Measurements from ENCODE around the gene DCC. TPM values are rescaled to one million over a fixed set of nuclear protein-coding genes. Genes with fewer than 3 reads are reported as not detected.

Gene DCC
- total and polyA plus RNA-seq, 3 donors from 2014 or later, result 7.9 to 42.1 (median 24.5) TPM

DNA sequence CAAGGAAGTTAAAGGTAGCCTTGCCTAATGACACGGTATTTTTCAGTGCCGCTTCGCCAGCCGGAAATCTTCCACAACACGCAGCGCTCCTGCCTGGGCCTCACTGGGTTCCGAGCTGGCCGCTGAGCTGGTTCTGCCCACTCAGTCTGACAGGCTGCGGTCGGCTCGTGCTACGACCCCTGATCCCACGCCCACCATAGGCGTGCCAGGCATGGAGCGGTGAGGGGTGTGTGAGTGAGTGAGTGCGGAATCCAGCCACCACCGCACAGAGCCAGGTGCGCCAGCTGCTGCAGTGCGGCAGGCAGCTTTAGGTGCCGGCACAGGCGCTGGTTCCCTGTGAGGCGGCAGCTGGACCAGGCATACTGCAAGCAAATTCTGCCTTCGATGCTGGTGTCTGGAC, 407.9 kb downstream of the DCC start:
- no peaks in the 10 kb centered on the region for H3K9me3 ChIP-seq
- no peaks in the 10 kb centered on the region for H3K4me1 ChIP-seq
- peak overlapping the region in 1 of 2 donors; percentile 6 for H3K4me3 ChIP-seq
- no peak for TF ChIP-seq POLR2A (IDR thresholded peaks at IDR 0.05)
- TF ChIP-seq, protein P1, sequence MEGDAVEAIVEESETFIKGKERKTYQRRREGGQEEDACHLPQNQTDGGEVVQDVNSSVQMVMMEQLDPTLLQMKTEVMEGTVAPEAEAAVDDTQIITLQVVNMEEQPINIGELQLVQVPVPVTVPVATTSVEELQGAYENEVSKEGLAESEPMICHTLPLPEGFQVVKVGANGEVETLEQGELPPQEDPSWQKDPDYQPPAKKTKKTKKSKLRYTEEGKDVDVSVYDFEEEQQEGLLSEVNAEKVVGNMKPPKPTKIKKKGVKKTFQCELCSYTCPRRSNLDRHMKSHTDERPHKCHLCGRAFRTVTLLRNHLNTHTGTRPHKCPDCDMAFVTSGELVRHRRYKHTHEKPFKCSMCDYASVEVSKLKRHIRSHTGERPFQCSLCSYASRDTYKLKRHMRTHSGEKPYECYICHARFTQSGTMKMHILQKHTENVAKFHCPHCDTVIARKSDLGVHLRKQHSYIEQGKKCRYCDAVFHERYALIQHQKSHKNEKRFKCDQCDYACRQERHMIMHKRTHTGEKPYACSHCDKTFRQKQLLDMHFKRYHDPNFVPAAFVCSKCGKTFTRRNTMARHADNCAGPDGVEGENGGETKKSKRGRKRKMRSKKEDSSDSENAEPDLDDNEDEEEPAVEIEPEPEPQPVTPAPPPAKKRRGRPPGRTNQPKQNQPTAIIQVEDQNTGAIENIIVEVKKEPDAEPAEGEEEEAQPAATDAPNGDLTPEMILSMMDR (IDR thresholded peaks at IDR 0.05), result no peak
- no peaks in the 10 kb centered on the region for H3K27me3 ChIP-seq
- no peak overlapping the region for H3K27ac ChIP-seq
- WGBS, 2 donors, result 76 to 80% methylated on average over 10 to 23 of the region's 23 CpGs
- intact Hi-C loops (cut with DNase I; ENCODE audit: low total_unique reads), result no loop called here
- H3K36me3 ChIP-seq (ENCODE audit: low read depth, missing control alignments), result no peaks in the 10 kb centered on the region
- no peak for DNase-seq

DNA sequence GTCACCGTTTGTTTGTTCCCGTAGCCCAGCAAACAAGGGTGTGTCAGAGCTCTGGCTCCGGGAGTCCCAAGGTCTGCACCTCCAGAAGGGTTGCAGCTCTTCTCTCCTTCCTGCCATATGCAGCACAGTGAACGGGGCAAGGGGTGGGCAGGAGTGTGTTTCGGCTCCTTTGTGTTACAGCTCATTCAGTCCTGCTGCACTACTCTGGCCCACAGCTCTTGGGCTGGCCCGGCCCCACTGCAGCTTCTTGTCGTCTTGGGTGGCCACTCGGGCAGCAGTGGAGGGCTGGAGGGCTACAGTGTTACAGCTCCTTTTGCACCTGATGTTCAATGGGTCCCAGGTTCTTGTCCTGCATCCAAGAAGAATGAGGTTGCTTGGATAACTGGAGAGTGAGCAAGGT, 408.3 kb downstream of the DCC start:
- Histone ChIP-seq H3K36me3 (ENCODE audit: low read depth, missing control alignments) (no peaks in the 10 kb centered on the region), H3K9me3 (no peaks in the 10 kb centered on the region), H3K4me1 (no peaks in the 10 kb centered on the region), H3K4me3 (peak overlapping the region in 1 of 2 donors; percentile 6), H3K27me3 (no peaks in the 10 kb centered on the region), H3K27ac (no peak overlapping the region)
- intact Hi-C loops (cut with DNase I; ENCODE audit: low total_unique reads), result no loop called here
- no peak for TF ChIP-seq POLR2A (IDR thresholded peaks at IDR 0.05)
- TF ChIP-seq, protein P1 (IDR thresholded peaks at IDR 0.05), result no peak
- 53 to 67% methylated on average over 5 to 8 of the region's 8 CpGs for WGBS, 2 donors
- DNase-seq, result no peak

DNA sequence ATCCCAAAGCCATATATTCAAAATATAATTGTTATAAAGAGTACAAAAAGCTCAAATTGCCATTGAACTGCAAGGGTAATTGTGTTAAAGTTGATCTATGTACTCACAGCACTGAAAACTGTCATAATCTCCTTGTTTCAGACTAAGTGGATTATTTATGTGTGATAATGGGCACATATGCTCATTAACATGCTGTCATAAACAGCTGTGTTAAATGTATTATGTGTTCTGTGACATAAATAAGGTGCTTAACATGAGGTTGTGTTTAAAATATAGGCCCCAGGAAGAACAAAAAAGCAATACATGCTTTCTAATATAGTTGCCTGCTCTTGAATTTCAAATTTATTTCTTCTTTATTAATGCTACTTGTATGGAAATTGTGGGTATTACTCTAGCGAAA, 409.5 kb downstream of the DCC start:
- Histone ChIP-seq H3K4me1 (no peaks in the 10 kb centered on the region), H3K4me3 (no peak overlapping the region), H3K27me3 (no peaks in the 10 kb centered on the region), H3K9me3 (no peaks in the 10 kb centered on the region), H3K36me3 (ENCODE audit: low read depth, missing control alignments) (no peaks in the 10 kb centered on the region), H3K27ac (no peak overlapping the region)
- 33 to 85% methylated on average over 1 of the region's 1 CpG for WGBS, 2 donors
- no peak for DNase-seq
- intact Hi-C loops (cut with DNase I; ENCODE audit: low total_unique reads), result no loop called here
- TF ChIP-seq, protein P1 (IDR thresholded peaks at IDR 0.05), result no peak
- TF ChIP-seq POLR2A (IDR thresholded peaks at IDR 0.05), result no peak

DNA sequence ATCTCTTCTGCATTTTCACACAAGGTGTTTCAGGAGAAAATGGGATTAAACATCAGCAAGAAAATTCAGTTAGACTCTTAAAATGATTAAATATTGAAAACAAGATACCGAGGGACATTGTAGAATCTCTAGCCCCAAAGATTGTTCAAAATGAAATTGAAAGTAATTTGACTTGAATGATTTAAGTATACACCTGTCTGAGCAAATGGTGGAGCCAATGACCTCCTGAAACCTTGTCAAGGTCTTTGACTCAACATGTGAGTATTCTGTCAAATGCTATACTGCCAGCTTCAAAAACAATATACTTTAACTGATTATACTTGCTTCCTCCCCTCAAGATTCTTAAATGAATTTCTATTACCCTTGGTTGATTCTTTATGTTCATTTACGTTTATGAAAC, 411.0 kb downstream of the DCC start:
- intact Hi-C loops (cut with DNase I; ENCODE audit: low total_unique reads), result no loop called here
- H3K27me3 ChIP-seq, result no peaks in the 10 kb centered on the region
- H3K4me3 ChIP-seq, result no peak overlapping the region
- DNase-seq, result no peak
- 70 to 85% methylated on average over 2 of the region's 2 CpGs for WGBS, 2 donors
- H3K4me1 ChIP-seq, result no peaks in the 10 kb centered on the region
- H3K36me3 ChIP-seq (ENCODE audit: low read depth, missing control alignments), result no peaks in the 10 kb centered on the region
- H3K27ac ChIP-seq, result no peak overlapping the region
- TF ChIP-seq, protein P1 (IDR thresholded peaks at IDR 0.05), result no peak
- no peak for TF ChIP-seq POLR2A (IDR thresholded peaks at IDR 0.05)
- H3K9me3 ChIP-seq, result no peaks in the 10 kb centered on the region

DNA sequence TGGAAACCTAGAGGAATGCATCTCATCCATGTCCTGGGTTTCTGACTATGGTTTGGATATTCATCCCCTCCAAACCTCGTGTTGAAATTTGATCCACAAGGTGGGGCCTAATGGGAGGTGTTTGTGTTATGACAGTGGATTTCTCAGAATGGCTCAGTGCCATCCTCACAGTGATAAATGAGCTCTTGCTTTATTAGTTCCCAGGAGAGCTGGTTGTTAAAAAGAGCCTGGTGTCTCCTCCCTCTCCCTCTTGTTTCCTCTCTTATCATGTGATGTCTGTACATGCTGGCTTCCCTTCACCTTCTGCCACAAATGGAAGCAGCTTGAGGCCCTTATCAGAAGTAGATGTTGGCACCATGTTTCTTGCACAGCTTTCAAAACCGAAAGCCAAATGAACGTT, 424.3 kb downstream of the DCC start:
- Histone ChIP-seq H3K4me3 (no peak overlapping the region), H3K27me3 (no peaks in the 10 kb centered on the region), H3K4me1 (no peaks in the 10 kb centered on the region), H3K27ac (no peak overlapping the region), H3K36me3 (ENCODE audit: low read depth, missing control alignments) (no peaks in the 10 kb centered on the region), H3K9me3 (no peaks in the 10 kb centered on the region)
- DNase-seq, result no peak
- no peak for TF ChIP-seq POLR2A (IDR thresholded peaks at IDR 0.05)
- TF ChIP-seq, protein P1 (IDR thresholded peaks at IDR 0.05), result no peak
- 23 to 50% methylated on average over 3 of the region's 3 CpGs for WGBS, 2 donors
- intact Hi-C loops (cut with DNase I; ENCODE audit: low total_unique reads), result no loop called here

All from testis (tissue), 3 donors.